Endothelial cell of umbilical vein (primary cell): ENCODE results near the gene RBM42. TPM values are rescaled to one million over a fixed set of nuclear protein-coding genes. Genes with fewer than 3 reads are reported as not detected.

Experiments used
- BruUV-seq: library from RNA; stranded (reverse); fragments of 400-500 nt; replicated peaks from 2 replicates; lab custom pipeline; 2021; lab: Mats Ljungman, UMichigan
- CTCF ChIA-PET: fragments of 300-600, 350-600 bp; sonication (Branson Sonifier 250); formaldehyde crosslinking; loops from one replicate; lab custom pipeline; 2021; ENCODE audit warnings: antibody characterized with exemption, inconsistent platforms; lab: Charles Lee
- POLR2A ChIA-PET: fragments of 300-600, 350-600 bp; sonication (Branson Sonifier 250); formaldehyde crosslinking; loops from one replicate; lab custom pipeline; 2021; ENCODE audit warnings: antibody characterized with exemption, inconsistent platforms; lab: Charles Lee
- DNase-seq: peaks from one replicate; pipeline ENCODE4 v3.0.0-alpha.2; 2011; ENCODE audit warnings: low read depth, low spot score
- FAIRE-seq: peaks from 2 replicates; lab custom pipeline; 2011; peaks lifted over from hg19 to GRCh38; lab: Jason Lieb, UNC
- H2AFZ ChIP-seq: 2 replicates; pipeline ENCODE4 v1.6.0; 2012; ENCODE audit warnings: low read depth, low read length, control low read depth, inconsistent platforms
- H3K27ac ChIP-seq: 2 replicates; pipeline ENCODE4 v1.5.1; 2011; ENCODE audit warnings: low read depth, mild to moderate bottlenecking, control low read depth, low read length, moderate library complexity; ENCODE audit not compliant: insufficient read depth
- H3K27me3 ChIP-seq, 2 experiments: 2 replicates each; pipeline versions ENCODE4 v1.6.0 to v1.6.1; 2011; ENCODE audit warnings: low read length in 2 of 2, mixed read lengths in 1 of 2; ENCODE audit not compliant: control insufficient read depth in 2 of 2, insufficient read depth in 2 of 2
- H3K36me3 ChIP-seq, 2 experiments: 2 replicates in 1 of 2; 3 replicates in 1 of 2; pipeline ENCODE4 v1.5.1; 2011; ENCODE audit warnings: low read length in 2 of 2, mild to moderate bottlenecking in 1 of 2, moderate library complexity in 1 of 2; ENCODE audit not compliant: control insufficient read depth in 2 of 2, insufficient read depth in 2 of 2; ENCODE audit errors: extremely low read depth in 1 of 2
- H3K4me1 ChIP-seq: 3 replicates; pipeline ENCODE4 v1.5.1; 2011; ENCODE audit warnings: mild to moderate bottlenecking, low read length; ENCODE audit not compliant: control insufficient read depth, insufficient read depth; ENCODE audit errors: extremely low read depth
- H3K4me2 ChIP-seq: 2 replicates; pipeline ENCODE4 v1.6.1; 2011; ENCODE audit warnings: low read length, control low read depth, mixed read lengths; ENCODE audit not compliant: insufficient read depth
- H3K4me3 ChIP-seq, 3 experiments: fragments of 200-600 bp in 1 of 3; sonication (generic), shearing (Covaris generic) in 1 of 3; replicated peaks in 1 of 3; 2 replicates each; pipeline ENCODE4 v1.5.1; 2011 to 2016; ENCODE audit warnings: control low read depth in 3 of 3, low read length in 3 of 3, mild to moderate bottlenecking in 2 of 3, inconsistent platforms in 1 of 3, low read depth in 1 of 3, moderate library complexity in 1 of 3; ENCODE audit not compliant: insufficient read depth in 1 of 3
- H3K79me2 ChIP-seq: 2 replicates; pipeline ENCODE4 v1.6.0; 2012; ENCODE audit warnings: low read length, inconsistent platforms; ENCODE audit not compliant: control insufficient read depth, insufficient read depth
- H3K9ac ChIP-seq: replicated peaks from 2 replicates; pipeline ENCODE3; 2011; ENCODE audit warnings: low read length, control low read depth; ENCODE audit not compliant: insufficient read depth; ENCODE audit errors: extremely low read depth
- H3K9me1 ChIP-seq: replicated peaks from 3 replicates; pipeline ENCODE4 v1.6.0; 2011; ENCODE audit warnings: mild to moderate bottlenecking, low read length; ENCODE audit not compliant: control insufficient read depth, insufficient read depth; ENCODE audit errors: extremely low read depth
- H3K9me3 ChIP-seq: replicated peaks from 2 replicates; pipeline ENCODE4 v1.5.1; 2012; ENCODE audit warnings: low read length, inconsistent platforms; ENCODE audit not compliant: control insufficient read depth, insufficient read depth
- H4K20me1 ChIP-seq: replicated peaks from 2 replicates; pipeline ENCODE3; 2011; ENCODE audit warnings: mild to moderate bottlenecking, low read length; ENCODE audit not compliant: control insufficient read depth, insufficient read depth; ENCODE audit errors: extremely low read depth
- EZH2 ChIP-seq: IDR thresholded peaks from 2 replicates; pipeline ENCODE4 v1.6.1; 2012; ENCODE audit warnings: borderline replicate concordance, low read depth, mild to moderate bottlenecking, moderate library complexity, low read length, inconsistent platforms; ENCODE audit not compliant: severe bottlenecking
- FOS ChIP-seq: IDR thresholded peaks from 2 replicates; pipeline ENCODE4 v1.6.1; 2011; ENCODE audit warnings: mild to moderate bottlenecking, low read length, moderate library complexity, borderline replicate concordance; ENCODE audit not compliant: insufficient read depth
- GATA2 ChIP-seq: IDR thresholded peaks from 2 replicates; pipeline ENCODE4 v1.7.0; 2011; ENCODE audit warnings: low read depth, mild to moderate bottlenecking, moderate library complexity, mixed read lengths, low read length; ENCODE audit not compliant: insufficient read length, insufficient read depth
- JUN ChIP-seq: IDR thresholded peaks from 2 replicates; pipeline ENCODE4 v1.6.1; 2011; ENCODE audit warnings: borderline replicate concordance, low read depth; ENCODE audit not compliant: insufficient read length, insufficient read depth
- MAX ChIP-seq: IDR thresholded peaks from 2 replicates; pipeline ENCODE4 v1.6.1; 2011; ENCODE audit not compliant: insufficient read depth, insufficient read length
- MYC ChIP-seq: IDR thresholded peaks from one replicate; pipeline ENCODE4 v1.6.1; 2011; ENCODE audit warnings: mild to moderate bottlenecking, low read depth, low read length
- POLR2A ChIP-seq: IDR thresholded peaks from 2 replicates; pipeline ENCODE4 v1.6.1; 2012; ENCODE audit warnings: low read depth, mild to moderate bottlenecking, control low read depth, low read length
- POLR2AphosphoS5 ChIP-seq: IDR thresholded peaks from 2 replicates; pipeline ENCODE4 v1.6.1; 2012; ENCODE audit warnings: low read depth, mild to moderate bottlenecking, control low read depth, low read length, moderate library complexity; ENCODE audit not compliant: insufficient read depth
- dilution Hi-C: fragments of 300-500 bp; cut with MboI; formaldehyde crosslinking; loops from one replicate; pipeline ENCODE4 v1.15.0; 2019; ENCODE audit warnings: low sequenced_read_pairs; ENCODE audit not compliant: extremely low pct_ligation_motif_present
- intact Hi-C: fragments of 100-400 bp; cut with micrococcal nuclease; formaldehyde crosslinking; loops from one replicate; pipeline ENCODE4 v1.10.0; 2022
- polyA plus RNA-seq, 4 experiments: library from polyadenylated mRNA; depleted of rRNA in 3 of 4; stranded (reverse) in 3 of 4; unstranded in 1 of 4; fragments of >200 nt; gene quantifications; 2 replicates each; pipeline versions ENCODE4 v1.2.1 to v1.2.3, GENCODE V29; 2011 to 2012; ENCODE audit warnings: missing spikeins in 1 of 4
- total RNA-seq: library from RNA; stranded (reverse); gene quantifications from 2 replicates; pipeline ENCODE4 v1.2.3, GENCODE V29; 2021
- TF ChIP-seq, protein P1 (sequence below), 2 donors: IDR thresholded peaks; 1 replicate in 1 of 2; 2 replicates in 1 of 2; pipeline ENCODE4 v1.5.1; 2011; ENCODE audit warnings: low read length in 2 of 2, mild to moderate bottlenecking in 2 of 2, moderate library complexity in 2 of 2, control low read depth in 1 of 2, inconsistent platforms in 1 of 2, low read depth in 1 of 2; ENCODE audit not compliant: insufficient read depth in 1 of 2; ENCODE audit errors: extremely low read depth in 1 of 2

The RBM42 gene
- total and polyA plus RNA-seq, 2 donors (not counting 3 experiments of a cell fraction or from before 2014, with no cell fraction given): 78.3 to 97.3 TPM

DNA sequence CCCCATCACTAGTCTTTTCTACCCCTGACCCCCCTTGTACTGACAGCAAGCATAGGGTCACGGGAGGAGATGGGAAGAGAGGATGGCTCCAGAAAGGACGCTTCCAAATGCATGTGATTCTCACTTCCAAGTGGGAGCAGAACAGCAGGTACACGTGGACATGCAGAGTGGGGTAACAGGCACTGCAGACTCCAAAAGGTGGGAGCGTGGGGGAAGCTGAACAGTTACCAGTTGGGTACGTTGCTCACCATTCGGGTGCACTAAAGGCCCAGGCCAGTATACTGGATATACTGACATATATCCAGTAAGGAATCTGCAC is 10.4 kb downstream of the RBM42 start:
- CTCF ChIA-PET: no interaction called here
- no TSS peak for BruUV-seq

More for the DNA sequence above, 10.4 kb downstream of the RBM42 start:
- H3K9me1 ChIP-seq: no peaks in the 10 kb centered on the region
- FAIRE-seq (no peak), DNase-seq (no peak)
- no peak for TF ChIP-seq POLR2A
- TF ChIP-seq EZH2: no peak
- TF ChIP-seq FOS: no peak
- no peak for TF ChIP-seq GATA2
- TF ChIP-seq POLR2AphosphoS5: no peak
- no peak for TF ChIP-seq MAX
- no peak for TF ChIP-seq MYC
- TF ChIP-seq JUN: no peak
- TF ChIP-seq, protein P1, sequence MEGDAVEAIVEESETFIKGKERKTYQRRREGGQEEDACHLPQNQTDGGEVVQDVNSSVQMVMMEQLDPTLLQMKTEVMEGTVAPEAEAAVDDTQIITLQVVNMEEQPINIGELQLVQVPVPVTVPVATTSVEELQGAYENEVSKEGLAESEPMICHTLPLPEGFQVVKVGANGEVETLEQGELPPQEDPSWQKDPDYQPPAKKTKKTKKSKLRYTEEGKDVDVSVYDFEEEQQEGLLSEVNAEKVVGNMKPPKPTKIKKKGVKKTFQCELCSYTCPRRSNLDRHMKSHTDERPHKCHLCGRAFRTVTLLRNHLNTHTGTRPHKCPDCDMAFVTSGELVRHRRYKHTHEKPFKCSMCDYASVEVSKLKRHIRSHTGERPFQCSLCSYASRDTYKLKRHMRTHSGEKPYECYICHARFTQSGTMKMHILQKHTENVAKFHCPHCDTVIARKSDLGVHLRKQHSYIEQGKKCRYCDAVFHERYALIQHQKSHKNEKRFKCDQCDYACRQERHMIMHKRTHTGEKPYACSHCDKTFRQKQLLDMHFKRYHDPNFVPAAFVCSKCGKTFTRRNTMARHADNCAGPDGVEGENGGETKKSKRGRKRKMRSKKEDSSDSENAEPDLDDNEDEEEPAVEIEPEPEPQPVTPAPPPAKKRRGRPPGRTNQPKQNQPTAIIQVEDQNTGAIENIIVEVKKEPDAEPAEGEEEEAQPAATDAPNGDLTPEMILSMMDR (IDR thresholded peaks at IDR 0.05; ENCODE audit: extremely low read depth in 1 of 2, insufficient read depth in 1 of 2, low read depth in 1 of 2, low read length in 2 of 2): no peak
- intact Hi-C loops (no loop called here), dilution Hi-C loops (no loop called here)
- H3K79me2 ChIP-seq: no peaks in the 10 kb centered on the region
- H3K4me2 ChIP-seq: no peak overlapping the region
- POLR2A ChIA-PET: no interaction called here
- no peaks in the 10 kb centered on the region for H3K9me3 ChIP-seq
- peaks cover 14% of the 10 kb centered on the region for H3K4me1 ChIP-seq
- H3K36me3 ChIP-seq: peaks cover 9 to 24% of the 10 kb centered on the region in 2 experiments
- no peak overlapping the region for H2AFZ ChIP-seq
- H3K9ac ChIP-seq: no peak overlapping the region
- H3K27me3 ChIP-seq: no peaks in the 10 kb centered on the region
- no peak overlapping the region for H3K27ac ChIP-seq
- H4K20me1 ChIP-seq: no peaks in the 10 kb centered on the region
- H3K4me3 ChIP-seq: no peak overlapping the region
